CD14-positive monocyte (primary cell): ENCODE measurements around the gene MIA2. TPM values are rescaled to one million over a fixed set of nuclear protein-coding genes. Genes with fewer than 3 reads are reported as not detected.

ENCODE experiments used
- DNase-seq, 3 donors: peaks; one replicate each; pipeline ENCODE4 v3.0.0-alpha.2; 2011 to 2022
- H2AFZ ChIP-seq: 2 replicates; pipeline ENCODE4 v1.6.0; 2012; ENCODE audit warnings: mild to moderate bottlenecking, low read depth, low read length, inconsistent platforms; ENCODE audit not compliant: insufficient read depth, poor library complexity, severe bottlenecking
- H3K27ac ChIP-seq, 2 donors: 1 replicate in 1 of 2; 2 replicates in 1 of 2; pipeline ENCODE4 v1.5.1; 2012 to 2013; ENCODE audit warnings: low read length in 2 of 2, control low read depth in 1 of 2, inconsistent platforms in 1 of 2, low read depth in 1 of 2, mild to moderate bottlenecking in 1 of 2
- H3K27me3 ChIP-seq, 2 donors: one replicate each; pipeline versions ENCODE4 v1.6.0 to v1.6.1; 2011 to 2013; ENCODE audit warnings: low read length in 2 of 2; ENCODE audit not compliant: control insufficient read depth in 2 of 2, insufficient read depth in 2 of 2
- H3K36me3 ChIP-seq, 2 donors: replicated peaks in 1 of 2; 1 replicate in 1 of 2; 2 replicates in 1 of 2; pipeline versions ENCODE4 v1.5.1 to v1.6.1; 2012 to 2013; ENCODE audit warnings: low read length in 2 of 2, control low read depth in 1 of 2, inconsistent platforms in 1 of 2, mild to moderate bottlenecking in 1 of 2; ENCODE audit not compliant: insufficient read depth in 2 of 2, control insufficient read depth in 1 of 2
- H3K4me1 ChIP-seq, 2 donors: 1 replicate in 1 of 2; 2 replicates in 1 of 2; pipeline versions ENCODE4 v1.5.1 to v1.6.1; 2012 to 2013; ENCODE audit warnings: low read length in 2 of 2, control low read depth in 1 of 2, inconsistent platforms in 1 of 2, mild to moderate bottlenecking in 1 of 2, moderate library complexity in 1 of 2; ENCODE audit not compliant: insufficient read depth in 2 of 2, control insufficient read depth in 1 of 2
- H3K4me2 ChIP-seq: replicated peaks from 2 replicates; pipeline ENCODE3; 2012; ENCODE audit warnings: low read length, moderate library complexity, mild to moderate bottlenecking; ENCODE audit not compliant: poor library complexity, severe bottlenecking; ENCODE audit errors: extremely low read depth
- H3K4me3 ChIP-seq, 3 experiments: fragments of 200-600 bp in 1 of 3; sonication (generic) in 1 of 3; replicated peaks in 1 of 3; 1 replicate in 2 of 3; 2 replicates in 1 of 3; pipeline ENCODE4 v1.5.1; 2011 to 2013; ENCODE audit warnings: low read length in 3 of 3, mild to moderate bottlenecking in 3 of 3, control low read depth in 2 of 3, low read depth in 2 of 3, inconsistent platforms in 1 of 3, moderate library complexity in 1 of 3
- H3K79me2 ChIP-seq: 2 replicates; pipeline ENCODE4 v1.6.0; 2012; ENCODE audit warnings: mild to moderate bottlenecking, control low read depth, inconsistent platforms, low read length, moderate library complexity; ENCODE audit not compliant: insufficient read depth
- H3K9ac ChIP-seq: 2 replicates; pipeline ENCODE4 v1.6.0; 2017; ENCODE audit warnings: low read length, mild to moderate bottlenecking; ENCODE audit not compliant: insufficient read depth, poor library complexity, severe bottlenecking
- H3K9me3 ChIP-seq, 2 donors: replicated peaks in 1 of 2; 1 replicate in 1 of 2; 2 replicates in 1 of 2; pipeline versions ENCODE4 v1.5.1 to v1.6.1; 2012 to 2013; ENCODE audit warnings: low read length in 2 of 2, control low read depth in 1 of 2; ENCODE audit not compliant: control insufficient read depth in 1 of 2, insufficient read depth in 1 of 2
- H4K20me1 ChIP-seq: 2 replicates; pipeline ENCODE4 v1.6.0; 2012; ENCODE audit warnings: mild to moderate bottlenecking, low read length, control low read depth, moderate library complexity; ENCODE audit not compliant: insufficient read depth
- H3K27ac Mint-ChIP-seq, 7 donors: one replicate each; pipeline ENCODE4 v1.8.0; 2020; ENCODE audit warnings: mild to moderate bottlenecking in 7 of 7, mixed read lengths in 7 of 7, moderate library complexity in 6 of 7, inconsistent platforms in 2 of 7
- H3K27me3 Mint-ChIP-seq, 3 donors: one replicate each; pipeline ENCODE4 v1.8.0; 2021 to 2022; ENCODE audit warnings: low read depth in 3 of 3, mild to moderate bottlenecking in 3 of 3, mixed read lengths in 3 of 3, moderate library complexity in 3 of 3, inconsistent platforms in 1 of 3
- H3K36me3 Mint-ChIP-seq, 2 donors: one replicate each; pipeline ENCODE4 v1.8.0; 2020; ENCODE audit warnings: mixed read lengths in 2 of 2, inconsistent platforms in 1 of 2, mild to moderate bottlenecking in 1 of 2
- H3K4me1 Mint-ChIP-seq: one replicate; pipeline ENCODE4 v1.8.0; 2020; ENCODE audit warnings: mild to moderate bottlenecking, mixed read lengths
- H3K4me3 Mint-ChIP-seq, 2 donors: one replicate each; pipeline ENCODE4 v1.8.0; 2020; ENCODE audit warnings: mild to moderate bottlenecking in 2 of 2, mixed read lengths in 2 of 2, moderate library complexity in 1 of 2
- H3K9me3 Mint-ChIP-seq, 7 donors: one replicate each; pipeline ENCODE4 v1.8.0; 2020 to 2022; ENCODE audit warnings: mixed read lengths in 7 of 7, mild to moderate bottlenecking in 6 of 7, moderate library complexity in 6 of 7, inconsistent platforms in 2 of 7
- WGBS: methylation state at CpG from one replicate; pipeline ENCODE4 v1.1.5; 2013; ENCODE audit warnings: missing lambda C conversion rate; ENCODE audit not compliant: insufficient coverage; 5-methylcytosine and 5-hydroxymethylcytosine counted together
- intact Hi-C, 2 donors: fragments of 100-400 bp; cut with micrococcal nuclease; formaldehyde crosslinking; loops; one replicate each; pipeline versions ENCODE4 v1.15.0 to v1.15.1; 2023
- polyA plus RNA-seq, 3 donors: library from polyadenylated mRNA; depleted of rRNA in 1 of 3; unstranded in 2 of 3; stranded (reverse) in 1 of 3; fragments of 300-500 nt in 2 of 3; fragments of >200 nt in 1 of 3; fragmentation: Illumina TruSeq in 2 of 3; gene quantifications; 1 replicate in 2 of 3; 2 replicates in 1 of 3; pipeline ENCODE4 v1.2.3, GENCODE V29; 2012 to 2021
- TF ChIP-seq, protein P1 (sequence below): fragments of 200-600 bp; IDR thresholded peaks from one replicate; pipeline ENCODE4 v1.8.0; 2022; ENCODE audit warnings: antibody characterized with exemption, mild to moderate bottlenecking

MIA2 gene
- polyA plus RNA-seq, 3 donors: 19.1 to 24.6 (median 20.0) TPM

GRCh38 chr14:39416072-39416471, 182.4 kb downstream of the MIA2 start:
- DNase-seq: no peak
- H3K36me3 ChIP-seq: peaks cover 0 to 24% of the 10 kb centered on the region in 2 donors
- Mint-ChIP-seq H3K4me3 (no peak overlapping the region), H3K9me3 (peaks cover 30 to 55% (median 50%) of the 10 kb centered on the region in 7 donors), H3K27me3 (peaks cover 0 to under 1% (median 0%) of the 10 kb centered on the region in 3 donors), H3K36me3 (peaks cover 13 to 27% of the 10 kb centered on the region in 2 donors), H3K4me1 (no peaks in the 10 kb centered on the region), H3K27ac (no peak overlapping the region)
- H2AFZ ChIP-seq: no peak overlapping the region
- no peak overlapping the region for H3K9ac ChIP-seq
- TF ChIP-seq, protein P1, sequence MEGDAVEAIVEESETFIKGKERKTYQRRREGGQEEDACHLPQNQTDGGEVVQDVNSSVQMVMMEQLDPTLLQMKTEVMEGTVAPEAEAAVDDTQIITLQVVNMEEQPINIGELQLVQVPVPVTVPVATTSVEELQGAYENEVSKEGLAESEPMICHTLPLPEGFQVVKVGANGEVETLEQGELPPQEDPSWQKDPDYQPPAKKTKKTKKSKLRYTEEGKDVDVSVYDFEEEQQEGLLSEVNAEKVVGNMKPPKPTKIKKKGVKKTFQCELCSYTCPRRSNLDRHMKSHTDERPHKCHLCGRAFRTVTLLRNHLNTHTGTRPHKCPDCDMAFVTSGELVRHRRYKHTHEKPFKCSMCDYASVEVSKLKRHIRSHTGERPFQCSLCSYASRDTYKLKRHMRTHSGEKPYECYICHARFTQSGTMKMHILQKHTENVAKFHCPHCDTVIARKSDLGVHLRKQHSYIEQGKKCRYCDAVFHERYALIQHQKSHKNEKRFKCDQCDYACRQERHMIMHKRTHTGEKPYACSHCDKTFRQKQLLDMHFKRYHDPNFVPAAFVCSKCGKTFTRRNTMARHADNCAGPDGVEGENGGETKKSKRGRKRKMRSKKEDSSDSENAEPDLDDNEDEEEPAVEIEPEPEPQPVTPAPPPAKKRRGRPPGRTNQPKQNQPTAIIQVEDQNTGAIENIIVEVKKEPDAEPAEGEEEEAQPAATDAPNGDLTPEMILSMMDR: no peak
- no peaks in the 10 kb centered on the region for H3K4me1 ChIP-seq
- intact Hi-C loops: no loop called here
- no peak overlapping the region for H3K4me3 ChIP-seq
- no CpG with 5 or more reads among the region's 1 CpG for WGBS
- H3K27me3 ChIP-seq: no peaks in the 10 kb centered on the region
- H3K9me3 ChIP-seq: peaks cover 42 to 49% of the 10 kb centered on the region in 2 donors
- H3K27ac ChIP-seq: no peak overlapping the region
- H3K79me2 ChIP-seq: peaks cover 49% of the 10 kb centered on the region
- no peak overlapping the region for H3K4me2 ChIP-seq
- H4K20me1 ChIP-seq: peaks cover 33% of the 10 kb centered on the region

GRCh38 chr14:39417014-39417413, 183.3 kb downstream of the MIA2 start:
- Histone ChIP-seq H3K4me3 (no peak overlapping the region), H2AFZ (no peak overlapping the region), H3K9me3 (peaks cover 37 to 48% of the 10 kb centered on the region in 2 donors), H3K9ac (no peak overlapping the region), H3K36me3 (peaks cover 0 to 27% of the 10 kb centered on the region in 2 donors), H3K27ac (no peak overlapping the region), H3K4me1 (no peaks in the 10 kb centered on the region), H3K27me3 (no peaks in the 10 kb centered on the region), H3K79me2 (peaks cover 58% of the 10 kb centered on the region), H4K20me1 (peaks cover 42% of the 10 kb centered on the region), H3K4me2 (no peak overlapping the region)
- Mint-ChIP-seq H3K4me3 (no peak overlapping the region), H3K9me3 (peaks cover 26 to 46% (median 45%) of the 10 kb centered on the region in 7 donors), H3K36me3 (peaks cover 14 to 28% of the 10 kb centered on the region in 2 donors), H3K27ac (no peak overlapping the region), H3K4me1 (no peaks in the 10 kb centered on the region), H3K27me3 (no peaks in the 10 kb centered on the region)
- WGBS: no CpG with 5 or more reads among the region's 2 CpGs
- intact Hi-C loops: no loop called here
- TF ChIP-seq, protein P1: peak; percentile 21
- DNase-seq: no peak
